Measurements from ENCODE around the gene JUN.

- TF ChIP-seq CTCF (conservative IDR thresholded peaks at IDR 0.05) (no peak), EZH2 (IDR thresholded peaks at IDR 0.05; ENCODE audit: low read depth) (no peak)
These were observed 10.4 kb downstream of the JUN start for GRCh38 chr1:58773406-58773840.

Data from PC-9 (cell line).